ENCODE results near the gene LITAF.
A peak's percentile ranks its signal among the peaks of the same experiment; 100 is the strongest.

Gene LITAF

DNA sequence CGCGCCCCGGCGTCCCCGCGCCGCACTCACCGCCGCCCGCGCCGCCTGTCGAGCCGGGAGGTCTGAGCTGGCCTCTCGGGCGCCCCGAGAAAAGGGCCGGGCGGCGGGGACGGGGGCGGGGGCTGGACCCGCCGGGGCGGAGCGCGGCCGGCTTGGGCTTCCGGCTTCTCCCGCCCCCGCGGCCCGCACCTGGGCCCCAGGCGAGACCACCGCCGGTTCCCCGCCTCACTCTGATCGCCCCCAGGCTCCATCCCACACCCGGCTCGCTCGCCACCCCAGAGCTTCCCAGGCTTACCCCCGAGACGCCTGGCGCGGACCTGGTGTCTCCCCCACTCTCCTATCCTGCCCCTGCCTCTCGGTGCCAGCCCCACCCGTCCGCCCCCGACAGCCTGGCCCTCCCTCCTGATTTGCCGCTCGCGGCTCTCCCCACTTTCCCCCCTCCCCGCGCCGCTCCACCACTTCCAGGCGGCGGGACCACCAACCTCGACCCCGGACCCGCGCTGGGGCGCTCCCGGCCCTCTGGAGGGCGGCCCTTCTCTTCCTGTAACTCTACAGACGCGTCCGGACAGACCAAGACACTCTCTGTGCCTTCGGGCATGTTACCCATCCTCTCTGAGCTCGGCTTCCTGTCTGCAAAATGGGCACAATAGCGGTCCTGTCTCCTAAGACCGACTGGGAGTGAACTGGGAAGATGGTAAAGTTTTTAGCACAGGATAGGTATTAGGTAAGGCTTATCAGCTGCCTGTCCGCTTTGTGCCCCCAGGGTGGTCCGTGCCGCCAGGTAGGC, at the start of gene LITAF:
Gene LITAF, minus strand, starts transcription at position 64 of the 787 bp plus-strand sequence. CDS start 30,189 bp downstream, outside the sequence.
- peak in 1 of 3 experiments; percentile 60 for DNase-seq (ENCODE audit: low read depth in 3 of 3)

DNA sequence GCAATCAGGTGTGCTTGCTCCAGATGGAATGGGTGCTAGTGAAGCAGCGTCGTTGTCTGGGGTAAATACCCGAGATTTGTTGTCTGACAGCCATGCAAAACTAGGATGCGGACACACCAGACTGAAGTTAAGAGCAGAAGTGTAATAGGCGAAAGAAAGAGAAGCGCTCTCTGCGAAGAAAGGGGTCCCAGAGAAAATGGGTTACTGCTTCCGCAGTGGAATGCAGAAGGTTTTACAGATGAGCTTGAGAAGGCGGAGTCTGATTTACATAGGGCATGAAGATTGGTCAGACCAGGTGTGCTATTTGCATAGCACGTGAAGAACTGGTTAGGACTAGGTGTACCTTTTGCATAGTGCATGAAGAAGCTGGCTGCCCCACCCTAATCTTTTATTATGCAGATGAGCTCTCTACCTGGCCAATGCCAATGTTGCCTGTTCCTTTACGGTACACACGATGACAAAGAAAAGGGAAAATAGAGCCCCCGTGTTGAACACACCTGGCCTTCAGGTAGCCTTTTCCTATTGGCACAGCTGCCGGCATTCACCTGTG, 49.5 kb upstream of the LITAF start:
- no peak for DNase-seq (ENCODE audit: low read depth in 3 of 3)

GRCh38 chr16:11635679-11636171, 49.0 kb upstream of the LITAF start:
- no peak for DNase-seq (ENCODE audit: low read depth in 3 of 3)

GRCh38 chr16:11635113-11635652, 48.5 kb upstream of the LITAF start:
- DNase-seq (ENCODE audit: low read depth in 3 of 3) = no peak

DNA sequence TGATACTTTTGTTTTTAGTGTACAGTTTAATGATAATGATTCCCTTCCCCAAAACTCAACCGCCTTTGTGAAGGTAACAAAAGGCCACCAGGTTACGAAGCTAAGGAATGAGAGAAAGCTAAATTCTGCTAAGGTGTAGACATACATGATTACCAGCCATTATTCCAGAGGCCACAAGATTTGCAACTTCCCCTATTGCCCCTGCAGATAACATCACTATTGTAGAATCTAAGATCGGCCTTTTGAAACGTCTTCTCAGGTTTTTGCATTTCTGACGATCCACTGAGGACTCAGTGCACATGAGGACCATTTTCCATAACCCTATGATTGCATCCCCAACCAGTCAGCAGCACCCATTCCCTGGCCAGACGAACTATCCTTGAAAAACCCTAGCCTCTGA, 47.6 kb upstream of the LITAF start:
- DNase-seq (ENCODE audit: low read depth in 3 of 3) = no peak

DNA sequence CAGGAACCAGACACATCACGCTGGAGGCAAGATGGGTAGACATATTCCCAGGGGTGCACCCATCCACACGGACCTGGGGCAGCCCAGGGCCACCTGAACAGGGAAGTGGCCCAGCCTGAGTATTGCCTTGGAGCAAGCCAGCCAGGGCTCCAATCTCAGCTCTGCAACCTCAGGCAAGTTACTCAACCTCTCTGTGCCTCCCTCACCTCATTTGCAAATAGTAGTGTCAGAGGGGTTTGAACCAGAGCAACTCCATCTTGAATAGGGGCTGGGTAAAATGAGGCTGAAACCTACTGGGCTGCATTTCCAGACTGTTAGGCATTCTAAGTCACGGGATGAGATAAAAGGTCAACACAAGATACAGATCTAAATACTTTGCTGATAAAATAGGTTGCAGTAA, 46.4 kb upstream of the LITAF start:
- no peak for DNase-seq (ENCODE audit: low read depth in 3 of 3)

- no peak for DNase-seq (ENCODE audit: low read depth in 3 of 3)
These were observed 45.8 kb upstream of the LITAF start for GRCh38 chr16:11632455-11632939.

DNA sequence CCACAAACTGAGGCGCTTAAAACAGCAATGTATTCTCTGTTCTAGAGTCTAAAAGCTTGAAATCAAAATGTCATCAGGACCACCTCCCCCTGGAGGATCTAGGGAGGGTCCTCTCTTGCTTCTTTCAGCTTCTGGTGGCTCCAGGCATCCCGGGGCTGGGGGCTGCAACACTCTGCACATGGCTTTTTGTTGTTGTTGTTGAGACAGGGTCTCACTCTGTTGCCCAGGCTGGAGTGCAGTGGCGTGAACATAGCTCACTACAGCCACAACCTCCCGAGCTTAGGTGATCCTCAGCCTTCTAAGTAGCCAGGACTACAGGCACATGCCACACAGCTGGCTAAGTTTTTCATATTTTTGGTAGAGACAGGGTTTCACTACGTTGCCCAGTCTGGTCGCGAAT, 44.5 kb upstream of the LITAF start:
- DNase-seq (ENCODE audit: low read depth in 3 of 3) = no peak

GRCh38 chr16:11630768-11631056, 44.0 kb upstream of the LITAF start:
- no peak for DNase-seq (ENCODE audit: low read depth in 3 of 3)

GRCh38 chr16:11630046-11630767, 43.5 kb upstream of the LITAF start:
- DNase-seq (ENCODE audit: low read depth in 3 of 3) = no peak

GRCh38 chr16:11629071-11630030, 42.6 kb upstream of the LITAF start:
- no peak for DNase-seq (ENCODE audit: low read depth in 3 of 3)

DNA sequence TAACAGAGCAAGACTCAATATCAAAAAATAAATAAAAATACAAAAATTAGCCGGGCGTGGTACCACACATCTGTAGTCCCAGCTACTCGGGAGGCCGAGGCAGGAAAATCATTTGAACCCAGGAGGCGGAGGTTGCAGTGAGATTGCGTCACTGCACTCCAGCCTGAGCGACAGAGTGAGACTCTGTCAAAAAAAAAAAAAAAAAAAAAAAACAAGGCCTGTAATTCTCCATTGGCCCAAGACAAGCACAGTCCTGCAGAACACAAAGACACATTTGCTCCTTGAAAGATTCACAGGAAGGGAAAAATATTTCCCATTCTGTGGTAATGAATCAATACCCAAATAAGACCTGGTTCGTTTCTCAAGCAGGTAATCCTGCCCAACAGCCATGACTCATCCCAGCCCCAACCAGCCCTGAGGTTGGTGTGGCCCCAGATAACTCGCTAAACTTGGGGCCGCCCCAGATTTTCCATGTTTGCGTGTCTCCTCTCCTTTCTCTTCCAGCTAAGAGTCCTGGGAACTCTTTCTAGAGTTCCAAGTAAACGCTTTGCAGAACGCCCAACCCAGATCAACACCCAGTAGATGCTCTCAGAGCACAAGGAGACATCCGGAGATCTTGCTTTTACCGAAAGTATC, 41.2 kb upstream of the LITAF start:
- DNase-seq (ENCODE audit: low read depth in 3 of 3) = no peak

DNA sequence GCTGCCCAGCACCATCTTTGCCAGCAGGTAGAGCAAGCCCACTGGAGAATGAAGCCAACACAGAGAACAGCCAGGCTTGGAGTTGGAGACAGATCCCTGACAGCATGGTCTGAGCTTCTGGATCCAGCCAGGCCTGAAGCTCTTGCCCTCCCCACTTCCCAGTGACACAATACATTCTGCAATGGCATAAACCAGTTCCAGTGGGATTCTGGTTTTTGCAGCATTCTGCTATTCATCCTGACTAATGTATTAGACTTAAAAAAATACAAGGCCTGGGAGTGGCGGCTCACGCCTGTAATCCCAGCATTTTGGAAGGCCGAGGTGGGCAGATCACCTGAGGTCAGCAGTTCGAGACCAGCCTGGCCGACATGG, 40.6 kb upstream of the LITAF start:
- no peak for DNase-seq (ENCODE audit: low read depth in 3 of 3)

DNA sequence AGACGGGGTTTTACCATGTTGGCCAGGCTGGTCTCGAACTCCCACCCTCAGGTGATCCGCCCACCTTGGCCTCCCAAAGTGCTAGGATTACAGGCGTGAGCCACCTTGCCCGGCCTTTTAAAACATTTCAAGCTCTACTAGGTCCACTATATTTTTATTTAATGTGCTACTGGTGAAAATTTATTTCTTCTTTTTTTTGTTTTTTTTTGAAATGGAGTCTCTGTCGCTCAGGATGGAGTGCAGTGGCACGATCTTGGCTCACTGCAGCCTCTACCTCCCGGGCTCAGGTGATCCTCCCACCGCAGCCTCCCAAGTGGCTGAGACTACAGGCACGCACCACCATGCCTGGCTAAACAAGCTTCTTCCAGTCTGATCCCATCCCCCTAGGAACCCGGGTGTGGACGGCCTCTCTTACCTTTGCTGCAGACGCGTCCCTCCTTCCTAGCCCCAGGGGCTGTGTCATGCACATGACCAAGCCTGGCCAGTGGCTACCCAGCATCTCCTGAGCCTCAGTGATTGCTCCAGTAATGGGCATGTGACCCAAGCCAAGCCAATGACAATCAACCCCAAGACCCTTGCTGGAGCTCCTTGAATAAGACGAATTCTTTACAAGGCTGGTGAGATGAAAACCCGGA, 40.1 kb upstream of the LITAF start:
- DNase-seq (ENCODE audit: low read depth in 3 of 3) = no peak

GRCh38 chr16:11625769-11626168, 39.0 kb upstream of the LITAF start:
- no peak for DNase-seq (ENCODE audit: low read depth in 3 of 3)

DNA sequence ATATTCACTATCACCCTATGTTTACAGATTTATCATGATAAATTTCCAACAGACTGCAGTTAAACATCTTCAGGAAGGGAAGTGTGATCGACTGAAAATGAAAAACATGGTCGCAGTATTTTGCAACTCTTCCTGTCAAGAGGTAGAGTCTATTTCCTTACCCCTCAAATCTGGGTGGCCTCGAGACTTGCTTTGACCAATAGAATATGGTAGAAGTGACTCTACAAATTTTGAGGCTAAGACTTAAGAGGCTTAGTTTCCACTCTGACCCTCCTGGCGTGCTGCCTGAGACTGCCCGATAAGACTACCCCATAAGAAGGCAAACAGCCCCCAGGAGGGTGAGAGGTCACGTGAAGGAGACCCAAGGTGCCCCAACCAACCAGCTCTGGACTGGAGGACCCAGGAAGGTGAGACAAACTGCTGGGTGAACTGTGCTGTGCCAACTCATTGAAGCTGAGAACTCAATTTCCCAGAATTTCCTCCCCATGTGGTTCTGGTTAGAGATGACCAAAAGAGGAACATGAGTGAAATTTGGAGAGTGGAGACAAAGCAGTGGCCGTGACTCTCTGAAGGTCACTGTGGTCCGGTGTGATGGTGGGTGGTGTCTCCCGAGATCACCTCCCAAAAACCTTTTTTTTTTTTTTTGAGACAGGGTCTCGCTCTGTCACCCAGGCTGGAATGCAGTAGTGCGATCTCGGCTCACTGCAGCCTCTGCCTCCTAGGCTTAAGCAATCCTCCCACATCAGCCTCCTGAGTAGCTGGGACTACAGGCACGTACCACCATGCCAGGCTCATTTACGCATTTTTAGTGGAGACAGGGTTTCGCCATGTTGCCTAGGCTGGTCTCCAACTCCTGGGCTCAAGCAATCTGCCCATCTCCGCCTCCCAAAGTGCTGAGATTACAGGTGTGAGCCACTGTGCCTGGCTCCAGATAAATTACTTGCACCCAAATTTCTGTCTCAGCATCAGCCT, 38.2 kb upstream of the LITAF start:
- no peak for DNase-seq (ENCODE audit: low read depth in 3 of 3)

GRCh38 chr16:11624205-11624604, 37.5 kb upstream of the LITAF start:
- DNase-seq (ENCODE audit: low read depth in 3 of 3) = no peak

- no peak for DNase-seq (ENCODE audit: low read depth in 3 of 3)
These were observed 35.4 kb upstream of the LITAF start for GRCh38 chr16:11621920-11622651.

GRCh38 chr16:11621539-11621919, 34.8 kb upstream of the LITAF start:
- DNase-seq (ENCODE audit: low read depth in 3 of 3) = no peak

Measured in stimulated activated CD4-positive, alpha-beta T cell treated with anti-CD3 and anti-CD28 coated beads, TNF-alpha, amount 100 ng/mL, for 24 hours (primary cell).